ENCODE measurements around the gene UBAP1. TPM values are rescaled to one million over a fixed set of nuclear protein-coding genes. Genes with fewer than 3 reads are reported as not detected.

UBAP1 gene
- total RNA-seq, 1 experiment from 2014 or later = 29.4 TPM

GRCh38 chr9:34158362-34158869, 20.4 kb upstream of the UBAP1 start:
- Mint-ChIP-seq H3K4me1 (ENCODE audit: low read depth, unreplicated experiment) (no peaks in the 10 kb centered on the region), H3K36me3 (ENCODE audit: insufficient read depth, unreplicated experiment) (no peaks in the 10 kb centered on the region), H3K27me3 (ENCODE audit: unreplicated experiment) (no peaks in the 10 kb centered on the region), H3K9me3 (ENCODE audit: low read depth, unreplicated experiment) (no peaks in the 10 kb centered on the region), H3K4me3 (ENCODE audit: low read depth, unreplicated experiment) (no peak overlapping the region), H3K27ac (ENCODE audit: unreplicated experiment) (no peak overlapping the region)
- BruUV-seq (replicated peaks) = no TSS peak
- DNase-seq = no peak
- no peak for TF ChIP-seq CTCF (IDR thresholded peaks at IDR 0.05; ENCODE audit: unreplicated experiment)
- intact Hi-C loops (cut with micrococcal nuclease; ENCODE audit: unreplicated experiment) = no loop called here
- CTCF ChIA-PET = no interaction called here

- TF ChIP-seq CTCF (IDR thresholded peaks at IDR 0.05; ENCODE audit: unreplicated experiment) = no peak
Observed at GRCh38 chr9:34163434-34163833, 15.4 kb upstream of the UBAP1 start.

GRCh38 chr9:34169125-34169524, 9.7 kb upstream of the UBAP1 start:
- Mint-ChIP-seq H3K36me3 (ENCODE audit: insufficient read depth, unreplicated experiment) (no peaks in the 10 kb centered on the region), H3K4me1 (ENCODE audit: low read depth, unreplicated experiment) (no peaks in the 10 kb centered on the region), H3K27ac (ENCODE audit: unreplicated experiment) (no peak overlapping the region), H3K27me3 (ENCODE audit: unreplicated experiment) (no peaks in the 10 kb centered on the region), H3K4me3 (ENCODE audit: low read depth, unreplicated experiment) (no peak overlapping the region), H3K9me3 (ENCODE audit: low read depth, unreplicated experiment) (no peaks in the 10 kb centered on the region)
- no TSS peak for BruUV-seq (replicated peaks)
- no peak for DNase-seq
- CTCF ChIA-PET = no interaction called here
- intact Hi-C loops (cut with micrococcal nuclease; ENCODE audit: unreplicated experiment) = no loop called here
- TF ChIP-seq CTCF (IDR thresholded peaks at IDR 0.05; ENCODE audit: unreplicated experiment) = no peak

More at GRCh38 chr9:34163434-34163833, 15.4 kb upstream of the UBAP1 start:
- Mint-ChIP-seq H3K36me3 (ENCODE audit: insufficient read depth, unreplicated experiment) (no peaks in the 10 kb centered on the region), H3K4me1 (ENCODE audit: low read depth, unreplicated experiment) (no peaks in the 10 kb centered on the region), H3K9me3 (ENCODE audit: low read depth, unreplicated experiment) (no peaks in the 10 kb centered on the region), H3K27me3 (ENCODE audit: unreplicated experiment) (no peaks in the 10 kb centered on the region), H3K4me3 (ENCODE audit: low read depth, unreplicated experiment) (no peak overlapping the region), H3K27ac (ENCODE audit: unreplicated experiment) (no peak overlapping the region)
- intact Hi-C loops (cut with micrococcal nuclease; ENCODE audit: unreplicated experiment) = no loop called here
- no peak for DNase-seq
- no TSS peak for BruUV-seq (replicated peaks)
- CTCF ChIA-PET = interaction anchor here (0.6 kb wide), 1 partner anchor 24 kb away, joined by 9 read pairs; no protein-coding TSS in a partner anchor

DNA sequence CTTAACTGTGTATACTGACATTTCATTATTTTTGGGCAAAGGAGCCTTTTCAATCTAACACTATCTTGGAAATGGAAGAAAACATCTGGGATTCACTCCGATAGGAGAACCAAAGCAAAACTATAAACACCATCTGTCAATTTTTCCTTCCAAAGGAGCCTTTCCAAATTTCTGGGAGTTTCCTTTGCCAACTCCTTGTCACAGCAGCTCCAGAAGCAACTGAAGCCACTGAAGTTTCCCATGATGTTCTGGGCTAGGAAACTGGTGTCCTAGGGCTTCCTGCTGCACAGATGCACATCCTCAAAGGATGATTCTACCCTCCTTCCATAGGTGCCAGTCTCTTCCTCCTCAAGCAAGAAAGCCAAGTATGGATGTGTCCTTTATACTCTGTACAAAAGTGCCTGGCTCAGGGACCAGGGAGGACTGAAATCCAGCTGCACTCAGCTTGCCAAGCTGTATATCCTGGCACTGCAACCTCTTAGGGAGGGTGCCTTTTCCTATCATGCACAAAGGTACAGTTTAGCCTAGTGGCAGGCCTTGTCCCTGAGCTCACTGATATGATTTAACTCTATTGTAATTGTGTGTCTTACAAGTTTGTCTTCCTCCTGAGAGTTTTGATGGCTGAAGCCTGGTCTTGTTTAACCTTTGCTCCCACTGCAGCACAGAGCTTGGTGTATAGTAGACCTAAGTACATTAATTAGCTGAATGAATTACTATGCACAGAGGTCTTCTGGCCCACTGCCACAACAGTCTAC, 8.4 kb upstream of the UBAP1 start:
- BruUV-seq (replicated peaks) = no TSS peak
- no peak for TF ChIP-seq CTCF (IDR thresholded peaks at IDR 0.05; ENCODE audit: unreplicated experiment)
- CTCF ChIA-PET = interaction anchor here (0.7 kb wide), 1 partner anchor 27 kb away, joined by 3 read pairs; no protein-coding TSS in a partner anchor
- intact Hi-C loops (cut with micrococcal nuclease; ENCODE audit: unreplicated experiment) = no loop called here
- H3K4me1 Mint-ChIP-seq (ENCODE audit: low read depth, unreplicated experiment) = peaks cover 2% of the 10 kb centered on the region
- no peaks in the 10 kb centered on the region for H3K36me3 Mint-ChIP-seq (ENCODE audit: insufficient read depth, unreplicated experiment)
- no peak for DNase-seq
- no peak overlapping the region for H3K27ac Mint-ChIP-seq (ENCODE audit: unreplicated experiment)
- no peak overlapping the region for H3K4me3 Mint-ChIP-seq (ENCODE audit: low read depth, unreplicated experiment)
- no peaks in the 10 kb centered on the region for H3K27me3 Mint-ChIP-seq (ENCODE audit: unreplicated experiment)
- H3K9me3 Mint-ChIP-seq (ENCODE audit: low read depth, unreplicated experiment) = no peaks in the 10 kb centered on the region

Data from Calu3 (cell line).